HG03571 (cell line): ENCODE measurements around the gene UQCR11.

Experiments
- ATAC-seq: cut with Tn5 transposase; IDR thresholded peaks from one replicate; pipeline ENCODE4 v1.9.1; 2021; ENCODE audit not compliant: unreplicated experiment

The UQCR11 gene

GRCh38 chr19:1570836-1571235 is 34.4 kb downstream of the UQCR11 start:
- ATAC-seq, result no peak

- no peak for ATAC-seq
Measured at GRCh38 chr19:1569997-1570396, 35.3 kb downstream of the UQCR11 start.

- no peak for ATAC-seq
Measured at GRCh38 chr19:1568320-1569019, 36.8 kb downstream of the UQCR11 start, which contains the start of gene MEX3D. Gene MEX3D (minus strand): TSS chr19:1568325. CDS start chr19:1568058, 267 bp downstream.

GRCh38 chr19:1567848-1568227 is 37.4 kb downstream of the UQCR11 start:
- no peak for ATAC-seq

GRCh38 chr19:1567116-1567847 is 38.0 kb downstream of the UQCR11 start:
- ATAC-seq, result no peak

GRCh38 chr19:1566392-1567115 is 38.7 kb downstream of the UQCR11 start:
- ATAC-seq, result no peak

- no peak for ATAC-seq
Measured at GRCh38 chr19:1563251-1563650, 42.0 kb downstream of the UQCR11 start.

GRCh38 chr19:1561236-1561842 is 43.9 kb downstream of the UQCR11 start:
- ATAC-seq, result no peak

GRCh38 chr19:1560286-1560882 is 44.9 kb downstream of the UQCR11 start:
- ATAC-seq, result no peak

- no peak for ATAC-seq
Measured at GRCh38 chr19:1558552-1558951, 46.7 kb downstream of the UQCR11 start.

- ATAC-seq, result no peak
Measured at GRCh38 chr19:1556390-1557070, 48.7 kb downstream of the UQCR11 start.

GRCh38 chr19:1555487-1556389 is 49.5 kb downstream of the UQCR11 start:
- no peak for ATAC-seq

GRCh38 chr19:1554968-1555367 is 50.3 kb downstream of the UQCR11 start:
- no peak for ATAC-seq

GRCh38 chr19:1553415-1553814 is 51.8 kb downstream of the UQCR11 start:
- no peak for ATAC-seq

GRCh38 chr19:1551068-1552040 is 53.9 kb downstream of the UQCR11 start:
- ATAC-seq, result no peak

GRCh38 chr19:1549332-1549945 is 55.8 kb downstream of the UQCR11 start:
- ATAC-seq, result no peak
